ENCODE results near the gene OR10A2. TPM values are rescaled to one million over a fixed set of nuclear protein-coding genes. Genes with fewer than 3 reads are reported as not detected.
"Not testable (repeated sequence)": the region's sequence is repeated elsewhere in the genome, so short reads cannot be mapped to it uniquely, and the experiment has no call there.

The OR10A2 gene
- total RNA-seq, 1 experiment from 2014 or later = not detected

GRCh38 chr11:6900327-6900999 is 37.6 kb downstream of the OR10A2 start:
- H3K4me1 Mint-ChIP-seq = no peaks in the 10 kb centered on the region
- ATAC-seq (no peak), DNase-seq (ENCODE audit: low spot score) (no peak)
- H3K4me3 Mint-ChIP-seq = no peak overlapping the region
- TF ChIP-seq, protein P1, sequence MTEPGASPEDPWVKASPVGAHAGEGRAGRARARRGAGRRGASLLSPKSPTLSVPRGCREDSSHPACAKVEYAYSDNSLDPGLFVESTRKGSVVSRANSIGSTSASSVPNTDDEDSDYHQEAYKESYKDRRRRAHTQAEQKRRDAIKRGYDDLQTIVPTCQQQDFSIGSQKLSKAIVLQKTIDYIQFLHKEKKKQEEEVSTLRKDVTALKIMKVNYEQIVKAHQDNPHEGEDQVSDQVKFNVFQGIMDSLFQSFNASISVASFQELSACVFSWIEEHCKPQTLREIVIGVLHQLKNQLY (CRISPR knock-in tag; IDR thresholded peaks at IDR 0.05) = no peak
- no peak for TF ChIP-seq GABPB1 (CRISPR knock-in tag; IDR thresholded peaks at IDR 0.05)
- no peak for TF ChIP-seq GTF2I (CRISPR knock-in tag; conservative IDR thresholded peaks at IDR 0.05)
- no peak for TF ChIP-seq ZNF138 (CRISPR knock-in tag; conservative IDR thresholded peaks at IDR 0.05)
- TF ChIP-seq, protein P2, sequence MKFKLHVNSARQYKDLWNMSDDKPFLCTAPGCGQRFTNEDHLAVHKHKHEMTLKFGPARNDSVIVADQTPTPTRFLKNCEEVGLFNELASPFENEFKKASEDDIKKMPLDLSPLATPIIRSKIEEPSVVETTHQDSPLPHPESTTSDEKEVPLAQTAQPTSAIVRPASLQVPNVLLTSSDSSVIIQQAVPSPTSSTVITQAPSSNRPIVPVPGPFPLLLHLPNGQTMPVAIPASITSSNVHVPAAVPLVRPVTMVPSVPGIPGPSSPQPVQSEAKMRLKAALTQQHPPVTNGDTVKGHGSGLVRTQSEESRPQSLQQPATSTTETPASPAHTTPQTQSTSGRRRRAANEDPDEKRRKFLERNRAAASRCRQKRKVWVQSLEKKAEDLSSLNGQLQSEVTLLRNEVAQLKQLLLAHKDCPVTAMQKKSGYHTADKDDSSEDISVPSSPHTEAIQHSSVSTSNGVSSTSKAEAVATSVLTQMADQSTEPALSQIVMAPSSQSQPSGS (CRISPR knock-in tag; IDR thresholded peaks at IDR 0.05; ENCODE audit: borderline replicate concordance, low read depth) = no peak
- TF ChIP-seq FOXJ3 (CRISPR knock-in tag; IDR thresholded peaks at IDR 0.05; ENCODE audit: borderline replicate concordance) = no peak
- TF ChIP-seq SMAD4 (CRISPR knock-in tag; IDR thresholded peaks at IDR 0.05) = no peak
- no peak for TF ChIP-seq ETV6 (CRISPR knock-in tag; IDR thresholded peaks at IDR 0.05)
- TF ChIP-seq, protein P3, sequence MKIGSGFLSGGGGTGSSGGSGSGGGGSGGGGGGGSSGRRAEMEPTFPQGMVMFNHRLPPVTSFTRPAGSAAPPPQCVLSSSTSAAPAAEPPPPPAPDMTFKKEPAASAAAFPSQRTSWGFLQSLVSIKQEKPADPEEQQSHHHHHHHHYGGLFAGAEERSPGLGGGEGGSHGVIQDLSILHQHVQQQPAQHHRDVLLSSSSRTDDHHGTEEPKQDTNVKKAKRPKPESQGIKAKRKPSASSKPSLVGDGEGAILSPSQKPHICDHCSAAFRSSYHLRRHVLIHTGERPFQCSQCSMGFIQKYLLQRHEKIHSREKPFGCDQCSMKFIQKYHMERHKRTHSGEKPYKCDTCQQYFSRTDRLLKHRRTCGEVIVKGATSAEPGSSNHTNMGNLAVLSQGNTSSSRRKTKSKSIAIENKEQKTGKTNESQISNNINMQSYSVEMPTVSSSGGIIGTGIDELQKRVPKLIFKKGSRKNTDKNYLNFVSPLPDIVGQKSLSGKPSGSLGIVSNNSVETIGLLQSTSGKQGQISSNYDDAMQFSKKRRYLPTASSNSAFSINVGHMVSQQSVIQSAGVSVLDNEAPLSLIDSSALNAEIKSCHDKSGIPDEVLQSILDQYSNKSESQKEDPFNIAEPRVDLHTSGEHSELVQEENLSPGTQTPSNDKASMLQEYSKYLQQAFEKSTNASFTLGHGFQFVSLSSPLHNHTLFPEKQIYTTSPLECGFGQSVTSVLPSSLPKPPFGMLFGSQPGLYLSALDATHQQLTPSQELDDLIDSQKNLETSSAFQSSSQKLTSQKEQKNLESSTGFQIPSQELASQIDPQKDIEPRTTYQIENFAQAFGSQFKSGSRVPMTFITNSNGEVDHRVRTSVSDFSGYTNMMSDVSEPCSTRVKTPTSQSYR (CRISPR knock-in tag; IDR thresholded peaks at IDR 0.05) = no peak
- TF ChIP-seq ZNF671 (CRISPR knock-in tag; IDR thresholded peaks at IDR 0.05) = no peak
- no peak for TF ChIP-seq HMGA2 (CRISPR knock-in tag; IDR thresholded peaks at IDR 0.05)
- POLR2A ChIA-PET = no interaction called here
- H3K27me3 Mint-ChIP-seq (ENCODE audit: low read depth) = peaks cover 3% of the 10 kb centered on the region; the same call in 1 of the 2 replicates
- peaks cover 22% of the 10 kb centered on the region for H3K9me3 Mint-ChIP-seq
- CTCF ChIA-PET = interaction anchor here (0.5 to 0.7 kb wide), 2 partner anchors 18 to 88 kb away, joined by 3 to 5 read pairs; no protein-coding TSS in a partner anchor
- H3K27ac Mint-ChIP-seq = no peak overlapping the region
- peaks cover 11% of the 10 kb centered on the region for H3K36me3 Mint-ChIP-seq

- H3K27ac Mint-ChIP-seq; H3K27me3 Mint-ChIP-seq (ENCODE audit: low read depth); ATAC-seq; H3K4me1 Mint-ChIP-seq; CTCF ChIA-PET; POLR2A ChIA-PET; H3K4me3 Mint-ChIP-seq; DNase-seq (ENCODE audit: low spot score): not testable (repeated sequence)
- peaks cover 16% of the 10 kb centered on the region for H3K36me3 Mint-ChIP-seq
- H3K9me3 Mint-ChIP-seq = peaks cover 27% of the 10 kb centered on the region
Observed at GRCh38 chr11:6904804-6905203, 41.9 kb downstream of the OR10A2 start.

- ChIA-PET POLR2A (no interaction called here), CTCF (no interaction called here)
- no peak for ATAC-seq
- Mint-ChIP-seq H3K4me3 (no peak overlapping the region), H3K9me3 (no peaks in the 10 kb centered on the region), H3K27me3 (ENCODE audit: low read depth) (peaks cover 2% of the 10 kb centered on the region; the same call in 1 of the 2 replicates), H3K27ac (no peak overlapping the region), H3K4me1 (no peaks in the 10 kb centered on the region), H3K36me3 (no peaks in the 10 kb centered on the region)
- TF ChIP-seq ZBTB21 (CRISPR knock-in tag; IDR thresholded peaks at IDR 0.05; ENCODE audit: borderline replicate concordance) = no peak
- TF ChIP-seq NFYB (CRISPR knock-in tag; conservative IDR thresholded peaks at IDR 0.05; ENCODE audit: low read depth) = no peak
- no peak for TF ChIP-seq ZNF317 (CRISPR knock-in tag; IDR thresholded peaks at IDR 0.05; ENCODE audit: borderline replicate concordance, low read depth)
- no peak for TF ChIP-seq FOXP1 (CRISPR knock-in tag; IDR thresholded peaks at IDR 0.05; ENCODE audit: borderline replicate concordance)
- TF ChIP-seq, protein P4, sequence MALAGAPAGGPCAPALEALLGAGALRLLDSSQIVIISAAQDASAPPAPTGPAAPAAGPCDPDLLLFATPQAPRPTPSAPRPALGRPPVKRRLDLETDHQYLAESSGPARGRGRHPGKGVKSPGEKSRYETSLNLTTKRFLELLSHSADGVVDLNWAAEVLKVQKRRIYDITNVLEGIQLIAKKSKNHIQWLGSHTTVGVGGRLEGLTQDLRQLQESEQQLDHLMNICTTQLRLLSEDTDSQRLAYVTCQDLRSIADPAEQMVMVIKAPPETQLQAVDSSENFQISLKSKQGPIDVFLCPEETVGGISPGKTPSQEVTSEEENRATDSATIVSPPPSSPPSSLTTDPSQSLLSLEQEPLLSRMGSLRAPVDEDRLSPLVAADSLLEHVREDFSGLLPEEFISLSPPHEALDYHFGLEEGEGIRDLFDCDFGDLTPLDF (CRISPR knock-in tag; IDR thresholded peaks at IDR 0.05) = no peak
- TF ChIP-seq TEAD1 (CRISPR knock-in tag; IDR thresholded peaks at IDR 0.05) = no peak
- no peak for TF ChIP-seq CBFB (CRISPR knock-in tag; IDR thresholded peaks at IDR 0.05; ENCODE audit: low read depth)
- no peak for TF ChIP-seq NR1H2 (CRISPR knock-in tag; IDR thresholded peaks at IDR 0.05)
- no peak for TF ChIP-seq MAX (CRISPR knock-in tag; IDR thresholded peaks at IDR 0.05)
- no peak for TF ChIP-seq TP53 (CRISPR knock-in tag; IDR thresholded peaks at IDR 0.05)
- no peak for DNase-seq (ENCODE audit: low spot score)
Observed at GRCh38 chr11:6911378-6911777, 48.5 kb downstream of the OR10A2 start.
